ENCODE data around the gene TMEM50B.

- TF ChIP-seq CTCF (conservative IDR thresholded peaks at IDR 0.05; ENCODE audit: low read length), result no peak
- no peak for TF ChIP-seq EZH2phosphoT487 (IDR thresholded peaks at IDR 0.05; ENCODE audit: borderline replicate concordance)
Observed at GRCh38 chr21:33421713-33422393, 57.9 kb downstream of the TMEM50B start.

All from Loucy (cell line).